NT2/D1 (cell line): ENCODE data around the gene ALDH3B1.
"Not testable (repeated sequence)": the region's sequence is repeated elsewhere in the genome, so short reads cannot be mapped to it uniquely, and the experiment has no call there.

ENCODE experiments used
- DNase-seq: peaks from one replicate; pipeline ENCODE4 v3.0.0-alpha.2; 2011; ENCODE audit warnings: low read depth, low spot score
- H3K27me3 ChIP-seq: 2 replicates; pipeline ENCODE4 v1.6.0; 2011; ENCODE audit warnings: mild to moderate bottlenecking; ENCODE audit not compliant: insufficient read length, insufficient read depth
- H3K36me3 ChIP-seq: 2 replicates; pipeline ENCODE4 v1.6.1; 2011; ENCODE audit warnings: mild to moderate bottlenecking, low read length, mixed read lengths; ENCODE audit not compliant: insufficient read depth, insufficient read length
- H3K4me1 ChIP-seq: 2 replicates; pipeline ENCODE4 v1.5.1; 2011; ENCODE audit not compliant: insufficient read depth, insufficient read length
- H3K4me3 ChIP-seq: 2 replicates; pipeline ENCODE4 v1.5.1; 2011; ENCODE audit warnings: low read depth; ENCODE audit not compliant: insufficient read length
- H3K9ac ChIP-seq: 2 replicates; pipeline ENCODE4 v1.6.0; 2011; ENCODE audit warnings: low read depth; ENCODE audit not compliant: insufficient read length
- H3K9me3 ChIP-seq: 2 replicates; pipeline ENCODE4 v1.5.1; 2011; ENCODE audit warnings: mild to moderate bottlenecking, low read length; ENCODE audit not compliant: insufficient read depth
- SUZ12 ChIP-seq: IDR thresholded peaks from 2 replicates; pipeline ENCODE4 v1.6.1; 2011; ENCODE audit not compliant: insufficient read length, insufficient read depth; ENCODE audit errors: extremely low read depth
- YY1 ChIP-seq: IDR thresholded peaks from 2 replicates; pipeline ENCODE4 v1.6.1; 2011; ENCODE audit not compliant: insufficient read length, insufficient read depth
- ZNF274 ChIP-seq: IDR thresholded peaks from 2 replicates; pipeline ENCODE4 v1.6.1; 2011; ENCODE audit warnings: mild to moderate bottlenecking, low read depth, low read length

ALDH3B1 gene

DNA sequence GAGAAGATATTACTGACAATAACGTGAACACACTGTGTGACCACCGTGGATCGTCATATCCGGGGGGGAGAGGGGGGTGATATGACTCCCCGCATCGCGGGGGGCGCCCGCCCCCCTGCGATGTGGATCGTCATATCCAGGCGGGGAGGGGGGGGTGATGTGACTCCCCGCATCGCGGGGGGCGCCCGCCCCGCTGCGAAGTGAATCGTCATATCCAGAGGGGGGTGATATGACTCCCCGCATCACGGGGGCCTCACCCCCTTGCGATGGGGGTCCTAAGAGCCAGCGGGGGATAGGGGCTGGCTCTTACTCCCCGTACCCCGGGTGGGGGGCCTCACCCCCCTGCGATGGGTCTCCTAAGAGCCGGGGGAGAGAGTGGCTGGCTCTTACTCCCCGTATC, 26.2 kb upstream of the ALDH3B1 start:
- H3K9me3 ChIP-seq: no peaks in the 10 kb centered on the region
- no peak for DNase-seq
- TF ChIP-seq YY1: no peak
- no peak for TF ChIP-seq ZNF274
- no peak for TF ChIP-seq SUZ12
- H3K4me1 ChIP-seq: no peaks in the 10 kb centered on the region
- no peaks in the 10 kb centered on the region for H3K36me3 ChIP-seq
- H3K4me3 ChIP-seq: no peak overlapping the region
- H3K27me3 ChIP-seq: no peaks in the 10 kb centered on the region
- no peak overlapping the region for H3K9ac ChIP-seq

GRCh38 chr11:67985302-67985701, 24.8 kb upstream of the ALDH3B1 start:
- H3K9me3 ChIP-seq, H3K9ac ChIP-seq, H3K27me3 ChIP-seq, DNase-seq, H3K4me3 ChIP-seq, H3K4me1 ChIP-seq, H3K36me3 ChIP-seq: not testable (repeated sequence)

GRCh38 chr11:67990546-67991346, 19.4 kb upstream of the ALDH3B1 start:
- not testable (repeated sequence) for H3K4me1 ChIP-seq, H3K9me3 ChIP-seq, DNase-seq, H3K36me3 ChIP-seq, H3K27me3 ChIP-seq
- Histone ChIP-seq H3K4me3 (peak overlapping the region; percentile 32), H3K9ac (peak overlapping the region; percentile 70)

- H3K4me1 ChIP-seq, H3K36me3 ChIP-seq, DNase-seq, H3K9me3 ChIP-seq, H3K27me3 ChIP-seq: not testable (repeated sequence)
- Histone ChIP-seq H3K4me3 (peak overlapping the region; percentile 32), H3K9ac (peak overlapping the region; percentile 70)
These were observed 18.6 kb upstream of the ALDH3B1 start for GRCh38 chr11:67991347-67992121.

DNA sequence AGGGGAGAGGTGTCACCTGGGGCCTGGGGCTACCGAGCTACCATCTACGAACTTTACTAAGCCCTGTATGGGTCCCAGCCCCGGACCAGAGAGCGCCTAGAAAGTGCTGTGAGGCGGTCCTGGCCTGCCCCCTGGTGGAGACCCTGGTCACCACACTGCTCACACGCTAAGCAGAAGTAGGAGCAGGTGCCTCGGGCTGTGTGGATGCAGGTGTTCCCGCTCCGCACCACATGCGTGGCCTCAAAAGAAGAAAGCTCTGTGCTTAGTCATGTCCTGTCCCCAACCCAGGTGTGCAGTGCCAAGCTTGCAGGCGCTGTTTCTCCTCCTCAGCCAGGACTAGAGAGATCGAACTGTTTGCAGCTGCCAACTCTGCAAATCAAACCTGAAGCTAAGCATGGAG, 16.3 kb upstream of the ALDH3B1 start:
- H3K9me3 ChIP-seq, H3K9ac ChIP-seq, H3K27me3 ChIP-seq, H3K4me3 ChIP-seq, H3K36me3 ChIP-seq, DNase-seq: not testable (repeated sequence)
- peaks cover 11% of the 10 kb centered on the region for H3K4me1 ChIP-seq

- H3K27me3 ChIP-seq, H3K36me3 ChIP-seq, H3K9me3 ChIP-seq, H3K9ac ChIP-seq, H3K4me3 ChIP-seq, DNase-seq: not testable (repeated sequence)
- peaks cover 11% of the 10 kb centered on the region for H3K4me1 ChIP-seq
These were observed 15.7 kb upstream of the ALDH3B1 start for GRCh38 chr11:67994387-67994786.

DNA sequence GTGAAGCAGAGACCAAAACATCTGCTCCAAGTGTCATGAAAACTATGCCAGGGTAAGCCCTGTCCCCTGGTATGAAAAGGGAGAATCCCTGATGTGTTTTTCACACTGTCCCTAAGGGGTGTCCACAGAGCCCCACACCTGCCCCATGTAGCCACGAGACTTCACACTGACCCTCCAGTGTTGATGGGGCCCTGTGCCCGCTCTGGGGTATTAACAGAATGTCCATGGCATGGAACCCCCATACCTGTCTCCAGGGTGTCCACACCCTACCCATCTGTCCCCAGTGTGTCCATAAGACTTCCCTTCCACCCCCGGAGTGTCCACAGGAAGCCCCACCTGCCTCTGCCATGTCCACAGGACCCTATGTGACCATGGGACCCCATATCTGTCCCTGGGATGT, 15.0 kb upstream of the ALDH3B1 start:
- not testable (repeated sequence) for DNase-seq, H3K9ac ChIP-seq, H3K27me3 ChIP-seq, H3K4me3 ChIP-seq, H3K9me3 ChIP-seq, H3K36me3 ChIP-seq
- H3K4me1 ChIP-seq: peaks cover 11% of the 10 kb centered on the region

DNA sequence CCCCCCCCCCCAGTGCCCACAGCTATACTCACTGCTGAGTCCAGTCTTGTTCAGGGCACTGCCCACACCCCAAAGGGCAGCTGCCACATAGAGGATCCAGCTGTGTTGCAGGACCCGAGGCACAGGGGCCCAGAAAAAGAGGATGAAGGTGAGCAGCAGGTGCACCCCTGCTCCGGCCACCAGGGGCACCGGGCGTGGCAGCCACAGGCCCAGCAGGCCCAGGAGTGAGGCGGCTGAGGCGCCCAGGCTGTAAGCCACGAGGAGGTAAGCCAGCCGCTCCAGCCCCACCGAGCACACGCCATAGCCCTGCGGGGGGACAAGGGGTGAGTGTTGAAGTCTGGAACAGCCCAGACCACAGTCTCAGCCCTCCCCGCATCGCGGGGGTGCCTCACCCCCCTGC, 14.5 kb upstream of the ALDH3B1 start:
- H3K4me1 ChIP-seq: peaks cover 11% of the 10 kb centered on the region
- H3K9me3 ChIP-seq, H3K36me3 ChIP-seq, H3K4me3 ChIP-seq, DNase-seq, H3K27me3 ChIP-seq, H3K9ac ChIP-seq: not testable (repeated sequence)
